Activated CD8-positive, alpha-beta memory T cell treated with anti-CD3 and anti-CD28 coated beads, Interleukin-2, amount 50 U/mL, for 4 hours (primary cell): ENCODE measurements around the gene RPS6KA1.
"Not testable (repeated sequence)": the region's sequence is repeated elsewhere in the genome, so short reads cannot be mapped to it uniquely, and the experiment has no call there.

ENCODE experiments used
- DNase-seq: peaks from one replicate; pipeline ENCODE4 v3.0.0-alpha.2; 2020

Gene RPS6KA1

GRCh38 chr1:26556111-26556510, 26.6 kb downstream of the RPS6KA1 start:
- no peak for DNase-seq

- DNase-seq = no peak
Observed at GRCh38 chr1:26557008-26557407, 27.4 kb downstream of the RPS6KA1 start.

- no peak for DNase-seq
Observed at GRCh38 chr1:26558685-26559048, 29.1 kb downstream of the RPS6KA1 start.

GRCh38 chr1:26560403-26560780, 30.8 kb downstream of the RPS6KA1 start:
- no peak for DNase-seq

- DNase-seq = no peak
Observed at GRCh38 chr1:26570287-26570686, 40.7 kb downstream of the RPS6KA1 start.

- DNase-seq = no peak
Observed at GRCh38 chr1:26571381-26571780, 41.8 kb downstream of the RPS6KA1 start.

GRCh38 chr1:26574018-26574417, 44.5 kb downstream of the RPS6KA1 start:
- DNase-seq = no peak

GRCh38 chr1:26574719-26575251, 45.2 kb downstream of the RPS6KA1 start:
- no peak for DNase-seq

- no peak for DNase-seq
Observed at GRCh38 chr1:26575348-26575747, 45.8 kb downstream of the RPS6KA1 start.

GRCh38 chr1:26578167-26578566, 48.6 kb downstream of the RPS6KA1 start:
- DNase-seq = no peak

- DNase-seq = no peak
Observed at GRCh38 chr1:26579681-26580111, 50.1 kb downstream of the RPS6KA1 start.

GRCh38 chr1:26580116-26580515, 50.6 kb downstream of the RPS6KA1 start:
- no peak for DNase-seq

- no peak for DNase-seq
Observed at GRCh38 chr1:26581287-26581651, 51.7 kb downstream of the RPS6KA1 start.

- no peak for DNase-seq
Observed at GRCh38 chr1:26582053-26582835, 52.7 kb downstream of the RPS6KA1 start.

GRCh38 chr1:26582836-26583460, 53.4 kb downstream of the RPS6KA1 start:
- peak; percentile 33 for DNase-seq

- no peak for DNase-seq
Observed at GRCh38 chr1:26583646-26584485, 54.3 kb downstream of the RPS6KA1 start.

- DNase-seq = not testable (repeated sequence)
Observed at GRCh38 chr1:26584588-26584987, 55.0 kb downstream of the RPS6KA1 start.

- DNase-seq = no peak
Observed at GRCh38 chr1:26585471-26585870, 55.9 kb downstream of the RPS6KA1 start.

- no peak for DNase-seq
Observed at GRCh38 chr1:26593385-26593784, 63.8 kb downstream of the RPS6KA1 start.

- not testable (repeated sequence) for DNase-seq
Observed at GRCh38 chr1:26594593-26594992, 65.0 kb downstream of the RPS6KA1 start.

- DNase-seq = no peak
Observed at GRCh38 chr1:26597629-26598039, 68.1 kb downstream of the RPS6KA1 start.

GRCh38 chr1:26598890-26599289, 69.3 kb downstream of the RPS6KA1 start:
- no peak for DNase-seq

- peak; percentile 29 for DNase-seq
Observed at GRCh38 chr1:26602378-26602959, 72.9 kb downstream of the RPS6KA1 start.
